HUDEP-2 (cell line): ENCODE measurements around the gene SPAG9.

Experiments used
- DNase-seq, 76 experiments: peaks; one replicate each; lab custom pipeline; 2025; ENCODE audit not compliant: unreplicated experiment in 76 of 76; lab: John Stamatoyannopoulos, UW

The SPAG9 gene, protein sequence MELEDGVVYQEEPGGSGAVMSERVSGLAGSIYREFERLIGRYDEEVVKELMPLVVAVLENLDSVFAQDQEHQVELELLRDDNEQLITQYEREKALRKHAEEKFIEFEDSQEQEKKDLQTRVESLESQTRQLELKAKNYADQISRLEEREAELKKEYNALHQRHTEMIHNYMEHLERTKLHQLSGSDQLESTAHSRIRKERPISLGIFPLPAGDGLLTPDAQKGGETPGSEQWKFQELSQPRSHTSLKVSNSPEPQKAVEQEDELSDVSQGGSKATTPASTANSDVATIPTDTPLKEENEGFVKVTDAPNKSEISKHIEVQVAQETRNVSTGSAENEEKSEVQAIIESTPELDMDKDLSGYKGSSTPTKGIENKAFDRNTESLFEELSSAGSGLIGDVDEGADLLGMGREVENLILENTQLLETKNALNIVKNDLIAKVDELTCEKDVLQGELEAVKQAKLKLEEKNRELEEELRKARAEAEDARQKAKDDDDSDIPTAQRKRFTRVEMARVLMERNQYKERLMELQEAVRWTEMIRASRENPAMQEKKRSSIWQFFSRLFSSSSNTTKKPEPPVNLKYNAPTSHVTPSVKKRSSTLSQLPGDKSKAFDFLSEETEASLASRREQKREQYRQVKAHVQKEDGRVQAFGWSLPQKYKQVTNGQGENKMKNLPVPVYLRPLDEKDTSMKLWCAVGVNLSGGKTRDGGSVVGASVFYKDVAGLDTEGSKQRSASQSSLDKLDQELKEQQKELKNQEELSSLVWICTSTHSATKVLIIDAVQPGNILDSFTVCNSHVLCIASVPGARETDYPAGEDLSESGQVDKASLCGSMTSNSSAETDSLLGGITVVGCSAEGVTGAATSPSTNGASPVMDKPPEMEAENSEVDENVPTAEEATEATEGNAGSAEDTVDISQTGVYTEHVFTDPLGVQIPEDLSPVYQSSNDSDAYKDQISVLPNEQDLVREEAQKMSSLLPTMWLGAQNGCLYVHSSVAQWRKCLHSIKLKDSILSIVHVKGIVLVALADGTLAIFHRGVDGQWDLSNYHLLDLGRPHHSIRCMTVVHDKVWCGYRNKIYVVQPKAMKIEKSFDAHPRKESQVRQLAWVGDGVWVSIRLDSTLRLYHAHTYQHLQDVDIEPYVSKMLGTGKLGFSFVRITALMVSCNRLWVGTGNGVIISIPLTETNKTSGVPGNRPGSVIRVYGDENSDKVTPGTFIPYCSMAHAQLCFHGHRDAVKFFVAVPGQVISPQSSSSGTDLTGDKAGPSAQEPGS (N-terminal part only)

DNA sequence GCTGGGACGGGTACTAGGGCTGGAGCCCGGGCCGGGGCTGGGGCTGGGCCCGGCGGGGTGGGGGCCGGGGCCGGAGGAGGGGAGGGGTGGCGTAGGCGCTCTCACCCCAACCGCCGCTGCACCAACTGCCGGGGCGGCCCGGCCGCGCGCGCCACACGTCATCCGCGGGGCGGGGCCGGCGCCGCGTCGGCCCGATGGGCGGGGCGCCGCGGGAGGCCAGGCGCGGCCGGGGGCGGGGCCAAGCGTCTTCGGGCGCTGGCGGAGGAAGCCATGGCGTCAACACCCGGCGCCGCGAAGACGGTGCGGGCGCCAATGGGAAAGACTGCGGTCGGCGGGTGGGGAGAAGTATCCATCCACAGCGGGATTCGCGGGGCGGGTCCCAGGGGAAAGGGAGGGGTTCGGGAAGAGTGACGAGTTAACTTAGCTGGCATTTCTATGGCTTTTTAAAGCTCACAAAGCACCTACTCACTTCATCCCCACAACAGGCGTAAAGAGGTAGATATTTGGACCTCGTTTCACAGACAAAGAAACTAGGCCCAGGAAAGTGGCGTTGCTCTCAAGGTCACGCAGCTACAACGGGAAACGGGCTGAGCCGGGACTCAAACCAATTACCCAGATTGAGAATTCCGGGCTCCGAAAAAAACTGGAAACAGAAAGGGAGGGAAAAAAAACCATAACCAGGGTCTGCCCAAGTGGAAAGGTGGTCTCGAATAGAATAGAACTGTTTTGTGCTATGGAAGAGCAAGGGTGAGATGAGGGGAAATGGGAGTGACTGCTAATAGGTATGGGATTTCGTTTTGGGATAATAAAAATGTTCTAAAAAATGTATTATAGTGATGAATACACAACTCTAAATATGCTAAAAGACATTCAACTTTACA, at the start of gene SPAG9:
Gene SPAG9 (minus strand): TSS at position 130 of the 881 bp plus-strand sequence. CDS start 212 bp downstream, outside the sequence.
- peak in 74 of 76 experiments; percentile 24 to 95 (median 86) for DNase-seq

DNA sequence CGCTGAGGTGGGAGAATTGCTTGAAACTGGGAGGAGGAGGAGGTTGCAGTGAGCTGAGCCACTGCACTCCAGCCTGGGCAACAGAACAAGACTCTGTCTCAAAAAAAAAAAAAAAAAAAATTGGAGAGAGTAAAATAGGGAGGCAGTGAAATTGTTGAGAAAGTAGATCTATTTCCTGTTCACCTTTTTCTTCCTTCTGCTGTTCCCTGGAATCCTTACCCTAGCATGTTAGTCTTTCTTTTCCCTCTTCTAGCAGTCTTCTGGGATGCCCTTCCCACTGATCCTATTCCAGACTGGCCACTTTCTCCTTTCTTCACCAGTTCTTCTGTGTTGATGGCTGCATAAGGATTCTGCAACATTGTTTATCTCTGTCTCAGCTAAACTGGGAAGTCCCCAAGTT, 48.7 kb upstream of the SPAG9 start:
- no peak for DNase-seq

DNA sequence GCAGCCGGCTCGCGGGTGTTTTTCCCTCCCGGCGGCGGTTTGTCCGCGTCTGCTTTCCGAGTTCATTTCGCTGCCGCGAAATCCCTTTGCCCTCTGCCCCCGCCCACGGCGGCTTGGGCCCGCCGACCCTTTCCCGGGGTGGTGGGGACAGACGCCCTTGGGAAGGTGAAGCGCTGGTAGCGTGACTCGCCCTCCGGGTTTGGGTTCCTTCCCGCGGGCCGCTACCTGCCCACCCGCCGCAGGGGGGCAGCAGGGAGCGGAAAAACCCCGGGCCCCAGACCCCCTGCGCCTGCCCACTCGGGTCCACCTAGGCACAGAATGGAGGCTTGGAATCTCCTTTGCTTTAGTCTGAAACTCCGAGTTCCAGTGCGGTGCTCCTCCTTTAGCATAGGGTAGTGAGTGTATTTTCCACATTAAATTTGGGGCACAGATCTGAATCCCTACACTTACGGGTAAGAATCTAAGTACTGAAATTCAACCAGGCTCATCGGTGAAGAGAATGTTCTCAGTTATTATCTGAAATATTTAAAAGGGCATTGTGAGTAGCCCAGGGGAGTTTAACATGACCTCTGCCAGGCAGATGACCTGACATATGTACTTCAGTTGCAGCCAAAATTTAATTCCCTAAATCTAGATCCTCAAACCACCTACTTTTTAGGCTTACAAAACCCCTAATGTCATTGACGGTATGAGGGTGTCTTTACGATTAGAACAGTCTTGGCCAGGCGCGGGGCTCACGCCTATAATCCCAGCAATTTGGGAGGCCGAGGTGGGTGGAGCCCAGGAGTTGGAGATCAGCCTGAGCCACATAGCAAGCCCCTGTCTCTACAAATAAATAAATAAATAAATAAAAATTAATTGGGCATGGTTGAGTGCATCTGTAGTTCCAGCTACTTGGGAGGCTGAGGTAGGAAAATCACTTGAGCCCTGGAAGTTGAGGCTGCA, 46.6 kb upstream of the SPAG9 start:
- peak in 51 of 76 experiments; percentile 8 to 66 (median 37) for DNase-seq

DNA sequence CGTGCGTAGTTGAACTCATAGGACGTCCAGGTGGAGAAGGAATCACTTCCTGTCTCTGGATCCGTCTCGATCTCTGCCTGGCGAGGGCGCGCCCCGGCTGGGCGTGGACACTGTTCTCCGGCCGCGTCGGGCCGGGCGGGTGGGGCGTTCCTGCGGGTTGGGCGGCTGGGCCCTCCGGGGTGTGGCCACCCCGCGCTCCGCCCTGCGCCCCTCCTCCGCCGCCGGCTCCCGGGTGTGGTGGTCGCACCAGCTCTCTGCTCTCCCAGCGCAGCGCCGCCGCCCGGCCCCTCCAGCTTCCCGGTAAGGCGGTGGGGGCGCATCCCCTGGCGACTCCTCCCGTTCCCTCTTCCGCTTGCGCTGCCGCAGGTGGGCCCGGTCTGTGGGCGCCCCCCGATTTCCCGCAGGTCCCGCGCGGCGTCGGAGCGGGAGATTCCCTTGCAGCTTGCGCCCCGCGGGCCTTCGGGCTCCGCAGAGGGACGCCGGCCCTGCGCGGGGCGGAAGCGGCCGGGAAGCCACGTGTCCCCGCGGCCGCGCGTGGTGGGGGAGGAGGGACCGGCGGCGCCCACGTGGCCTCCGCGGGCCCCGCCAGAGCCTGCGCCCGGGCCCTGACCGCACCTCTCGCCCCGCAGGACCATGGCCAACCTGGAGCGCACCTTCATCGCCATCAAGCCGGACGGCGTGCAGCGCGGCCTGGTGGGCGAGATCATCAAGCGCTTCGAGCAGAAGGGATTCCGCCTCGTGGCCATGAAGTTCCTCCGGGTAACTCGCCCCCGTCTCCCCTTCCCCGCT, 45.7 kb upstream of the SPAG9 start, which contains the start of gene NME2:
Gene NME2 (plus strand): TSS at position 214 of the 789 bp plus-strand sequence. CDS start 420 bp downstream, at position 634.
- peak in 74 of 76 experiments; percentile 17 to 91 (median 74) for DNase-seq

DNA sequence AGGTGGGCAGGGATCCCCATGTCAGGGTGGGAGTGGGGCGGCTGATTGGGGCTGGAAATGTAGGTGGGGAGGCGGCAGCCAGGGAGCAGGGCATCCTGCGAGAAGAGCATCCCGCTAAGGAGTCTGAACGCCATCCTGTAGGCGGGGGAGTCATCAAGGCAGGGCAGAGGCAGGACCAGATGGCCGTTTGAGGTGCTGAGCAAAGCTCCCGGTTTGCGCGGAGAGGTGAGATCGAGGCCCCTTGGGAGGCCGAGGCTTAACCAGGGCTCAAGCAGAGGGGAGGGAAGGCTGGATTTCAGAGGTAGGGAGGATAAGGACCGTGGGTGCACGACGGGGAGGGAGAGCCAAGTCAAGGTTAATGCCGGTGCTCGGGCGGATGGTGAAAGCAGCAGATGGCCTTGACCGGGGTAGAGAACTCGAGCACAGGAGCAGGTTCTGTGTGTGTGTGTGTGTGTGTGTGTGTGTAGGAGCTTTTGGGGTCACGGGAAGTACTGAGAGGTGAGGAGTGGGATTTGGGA, 45.1 kb upstream of the SPAG9 start:
- peak in 9 of 76 experiments; percentile 20 to 44 (median 33) for DNase-seq

DNA sequence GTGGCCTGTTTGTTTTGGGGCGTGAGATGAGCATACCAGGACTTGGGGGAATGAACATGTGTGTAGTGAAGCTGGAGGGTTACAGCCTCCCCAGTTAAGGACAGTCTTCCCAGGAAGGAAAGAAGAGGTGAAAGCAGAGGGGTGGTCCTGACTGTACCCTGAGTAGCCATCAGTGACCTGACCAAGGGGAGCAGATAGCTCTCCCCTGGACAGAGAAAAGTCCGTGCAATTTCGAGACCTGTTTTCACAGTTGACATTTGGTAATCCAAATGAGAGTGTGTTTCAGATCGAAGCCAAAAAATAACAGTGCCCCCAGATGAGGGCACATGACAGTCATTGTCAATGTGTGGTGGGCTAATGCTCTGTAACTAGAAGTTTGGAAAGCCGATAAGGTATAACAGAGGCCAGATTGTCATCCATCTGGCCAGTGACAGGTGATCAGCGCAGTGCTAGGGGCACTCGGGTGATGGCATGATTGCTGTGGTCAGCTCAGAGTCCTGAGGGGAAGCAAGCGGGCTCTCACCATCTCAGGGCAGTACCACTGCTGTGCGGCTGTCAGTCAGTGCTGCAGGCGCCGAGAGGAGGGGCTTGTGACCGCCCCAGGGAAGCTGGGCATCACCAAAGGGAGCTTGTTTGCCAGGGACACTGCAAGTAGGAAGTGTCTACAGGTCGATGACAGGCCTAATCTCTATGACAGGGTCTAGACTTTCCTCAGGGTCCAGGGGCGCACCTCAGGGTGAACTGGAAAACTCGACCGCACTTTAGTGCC, 44.4 kb upstream of the SPAG9 start:
- DNase-seq: peak in 1 of 76 experiments; percentile 5

DNA sequence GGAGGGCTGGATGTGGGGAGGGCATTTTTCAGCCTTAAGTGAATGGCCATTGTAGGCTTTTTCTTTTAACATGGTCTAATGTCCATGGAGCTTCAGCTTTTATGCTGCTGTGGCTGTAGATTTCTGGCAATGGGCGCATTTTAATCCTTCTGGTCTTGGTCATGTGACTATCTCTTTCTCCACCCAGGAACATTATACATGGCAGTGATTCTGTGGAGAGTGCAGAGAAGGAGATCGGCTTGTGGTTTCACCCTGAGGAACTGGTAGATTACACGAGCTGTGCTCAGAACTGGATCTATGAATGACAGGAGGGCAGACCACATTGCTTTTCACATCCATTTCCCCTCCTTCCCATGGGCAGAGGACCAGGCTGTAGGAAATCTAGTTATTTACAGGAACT, 40.9 kb upstream of the SPAG9 start:
- no peak for DNase-seq

DNA sequence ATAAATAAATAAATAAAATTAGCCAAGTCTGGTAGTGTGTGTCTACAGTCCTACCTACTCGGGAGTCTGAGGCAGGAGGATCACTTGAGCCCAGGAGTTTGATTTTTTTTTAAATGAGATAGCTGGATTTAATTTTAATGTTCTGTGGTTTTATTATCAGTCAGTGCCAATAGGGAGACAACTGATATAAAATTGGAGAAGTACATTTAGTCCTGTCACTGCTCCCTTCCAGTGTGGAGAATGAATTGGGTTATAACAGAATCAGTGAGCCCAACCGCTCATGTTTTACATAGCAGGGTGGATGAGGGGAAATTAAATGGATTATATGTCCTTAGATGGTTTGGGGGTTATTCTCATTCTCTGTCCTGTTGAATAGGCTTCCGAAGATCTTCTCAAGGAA, 38.9 kb upstream of the SPAG9 start:
- no peak for DNase-seq

DNA sequence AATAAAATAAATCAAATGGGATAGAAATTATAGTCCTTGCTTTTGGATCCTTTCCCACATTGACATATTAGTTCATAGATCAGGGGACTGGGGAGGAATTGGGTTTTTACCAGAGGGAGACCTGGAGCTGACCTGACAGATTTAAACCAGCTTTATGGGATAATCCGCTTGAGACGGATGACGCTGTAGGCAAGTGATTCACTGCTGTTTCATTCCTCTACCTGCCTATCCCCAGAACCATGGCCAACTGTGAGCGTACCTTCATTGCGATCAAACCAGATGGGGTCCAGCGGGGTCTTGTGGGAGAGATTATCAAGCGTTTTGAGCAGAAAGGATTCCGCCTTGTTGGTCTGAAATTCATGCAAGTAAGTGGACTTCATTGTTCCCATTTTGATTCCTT, 34.7 kb upstream of the SPAG9 start:
- no peak for DNase-seq

DNA sequence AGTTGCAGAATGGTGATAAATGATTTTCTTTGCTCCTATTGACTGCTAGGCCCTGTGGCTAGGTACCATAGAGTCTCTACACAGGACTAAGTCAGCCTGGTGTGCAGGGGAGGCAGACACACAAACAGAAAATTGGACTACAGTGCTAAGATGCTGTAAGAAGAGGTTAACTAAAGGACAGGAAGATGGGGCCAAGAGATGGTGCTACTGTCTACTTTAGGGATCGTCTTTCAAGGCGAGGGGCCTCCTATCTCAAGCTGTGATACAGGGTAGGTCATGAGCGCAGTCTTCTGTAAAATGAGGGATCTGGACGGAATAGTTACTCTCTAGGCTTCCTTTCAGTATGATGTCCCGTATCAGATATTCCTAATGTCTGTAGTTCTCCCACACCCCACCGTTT, 33.5 kb upstream of the SPAG9 start:
- DNase-seq: peak in 4 of 76 experiments; percentile 18 to 49 (median 21)

DNA sequence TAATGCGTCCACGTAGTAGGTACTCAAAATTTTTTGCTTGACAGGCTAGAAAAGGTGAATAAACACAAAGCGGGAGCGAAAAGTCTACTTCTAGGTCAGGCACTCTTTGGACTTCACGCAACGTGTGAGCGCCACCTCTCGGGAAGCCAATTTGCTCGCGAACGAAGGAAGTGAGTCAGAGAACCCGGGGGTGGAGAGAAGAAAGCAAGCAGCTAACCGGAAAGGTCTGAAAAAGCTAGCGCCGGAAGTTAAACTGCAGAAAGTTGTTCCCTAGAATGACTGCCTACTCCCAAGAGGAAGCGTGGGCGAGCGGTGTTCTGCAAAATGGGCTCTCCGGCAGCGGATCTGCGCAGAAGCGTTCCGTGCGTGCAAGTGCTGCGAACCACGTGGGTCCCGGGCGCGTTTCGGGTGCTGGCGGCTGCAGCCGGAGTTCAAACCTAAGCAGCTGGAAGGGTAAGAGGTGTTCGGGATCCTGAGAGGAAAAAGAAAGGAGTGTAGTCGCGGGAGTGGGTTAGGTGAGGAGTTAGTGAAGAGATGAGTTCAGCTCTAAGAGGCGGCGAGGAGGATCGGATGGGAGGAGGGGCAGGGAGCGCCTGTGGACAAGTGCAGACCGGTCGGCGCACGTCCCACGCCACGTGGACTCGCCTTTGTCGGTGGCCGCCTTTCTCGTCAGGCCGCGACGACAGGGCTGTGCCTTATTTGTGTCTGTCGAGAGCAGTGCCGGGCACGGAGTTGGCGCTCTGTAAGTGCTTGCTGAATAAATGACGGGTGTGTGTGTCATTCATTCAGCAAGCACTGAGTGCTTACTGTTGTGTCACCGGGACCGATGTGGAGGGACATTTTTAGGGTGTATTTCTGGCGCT, 32.8 kb upstream of the SPAG9 start, which contains the start of gene NME1:
Gene NME1 (plus strand): TSS at position 350 of the 863 bp plus-strand sequence. CDS start 2,096 bp downstream, outside the sequence.
- DNase-seq: peak; percentile 27 to 99 (median 96)

DNA sequence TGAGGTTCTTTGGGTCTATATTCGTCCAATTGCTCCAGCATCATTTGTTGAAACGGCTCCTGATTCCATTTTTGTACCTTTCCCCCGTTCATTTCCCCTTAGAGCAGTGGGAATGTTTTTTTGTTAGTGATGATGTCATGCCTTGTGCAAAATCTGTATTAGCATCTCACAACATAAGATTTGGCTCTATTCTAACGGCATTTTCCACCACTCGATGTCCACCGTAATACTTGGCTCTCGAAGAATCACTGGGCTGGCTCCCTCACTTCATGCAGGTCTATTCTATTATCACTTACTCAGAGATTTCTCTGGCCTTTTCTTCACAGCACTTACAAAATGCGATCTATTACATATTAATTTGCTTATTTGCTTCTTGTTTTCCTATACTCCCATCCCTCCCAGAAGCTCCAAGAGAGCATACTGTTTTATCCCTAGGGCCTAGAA, 32.1 kb upstream of the SPAG9 start:
- no peak for DNase-seq

DNA sequence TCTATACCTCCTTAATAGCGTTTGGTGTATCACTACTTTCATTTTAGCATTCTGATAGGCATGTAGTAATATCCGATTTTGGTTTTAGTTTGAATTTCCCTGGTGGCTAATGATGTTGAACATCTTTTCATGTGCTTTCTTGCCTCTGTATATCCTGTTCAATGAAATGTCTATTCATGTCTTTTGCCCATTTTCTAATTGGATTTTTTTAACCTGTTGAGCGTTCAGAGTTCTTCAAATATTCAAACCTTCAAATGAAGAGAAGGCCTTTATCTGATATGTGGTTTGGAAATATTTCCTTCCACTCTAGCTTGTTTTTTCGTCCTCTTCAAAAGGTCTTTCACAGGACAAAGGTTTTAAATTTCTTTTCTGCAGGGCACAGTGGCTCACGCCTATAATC, 30.3 kb upstream of the SPAG9 start:
- no peak for DNase-seq

DNA sequence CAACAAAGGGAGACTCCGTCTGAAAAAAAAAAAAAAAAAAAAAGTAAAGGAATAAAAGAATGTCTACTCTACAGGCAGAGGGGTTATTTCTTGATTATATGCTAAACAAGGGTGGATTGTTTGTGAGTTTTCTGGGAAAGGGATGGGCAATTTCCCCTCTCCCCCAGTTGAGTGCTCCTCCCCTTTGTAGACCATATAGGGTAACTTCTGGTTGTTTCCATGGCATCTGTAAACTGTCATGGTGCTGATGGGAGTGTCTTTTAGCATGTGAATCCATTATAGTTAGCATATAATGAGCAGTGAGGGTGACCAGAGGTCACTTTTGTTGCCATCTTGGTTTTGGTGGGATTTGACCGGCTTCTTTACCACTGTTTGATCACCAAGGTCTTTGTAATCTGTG, 28.5 kb upstream of the SPAG9 start:
- no peak for DNase-seq

DNA sequence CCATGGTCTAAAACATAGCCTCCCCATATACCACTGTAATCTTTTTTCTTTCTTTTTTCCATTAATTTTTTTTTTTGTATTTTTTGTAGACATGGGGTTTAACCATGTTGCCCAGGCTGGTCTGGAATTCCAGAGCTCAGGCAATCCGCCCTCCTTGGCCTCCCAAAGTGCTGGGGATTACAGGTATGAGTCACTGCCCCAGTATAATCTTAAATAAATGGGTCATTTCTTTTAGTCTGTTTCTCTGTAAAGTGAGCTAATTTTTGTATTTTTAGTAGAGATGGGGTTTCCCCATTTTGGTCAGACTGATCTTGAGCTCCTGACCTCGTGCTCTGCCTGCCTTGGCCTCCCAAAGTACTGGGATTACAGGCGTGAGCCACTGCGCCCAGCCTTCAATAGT, 27.0 kb upstream of the SPAG9 start:
- DNase-seq: no peak
